Bone marrow (tissue), 2 donors: ENCODE data around the gene SRGN.
A peak's percentile ranks its signal among the peaks of the same experiment; 100 is the strongest.

Experiments used
- DNase-seq, 2 donors: peaks; one replicate each; lab custom pipeline; 2025; lab: John Stamatoyannopoulos, UW

Gene SRGN

GRCh38 chr10:69061305-69062161 is 26.4 kb upstream of the SRGN start:
- DNase-seq = peak in 1 of 2 donors; percentile 48

- DNase-seq = no peak
Observed at GRCh38 chr10:69062901-69063300, 25.0 kb upstream of the SRGN start.

- no peak for DNase-seq
Observed at GRCh38 chr10:69064762-69065328, 23.1 kb upstream of the SRGN start.

- DNase-seq = peak; percentile 53 to 89
Observed at GRCh38 chr10:69065406-69066361, 22.2 kb upstream of the SRGN start.

- DNase-seq = no peak
Observed at GRCh38 chr10:69067189-69067588, 20.7 kb upstream of the SRGN start.

- no peak for DNase-seq
Observed at GRCh38 chr10:69068549-69068948, 19.4 kb upstream of the SRGN start.

- DNase-seq = no peak
Observed at GRCh38 chr10:69069090-69070042, 18.5 kb upstream of the SRGN start.

DNA sequence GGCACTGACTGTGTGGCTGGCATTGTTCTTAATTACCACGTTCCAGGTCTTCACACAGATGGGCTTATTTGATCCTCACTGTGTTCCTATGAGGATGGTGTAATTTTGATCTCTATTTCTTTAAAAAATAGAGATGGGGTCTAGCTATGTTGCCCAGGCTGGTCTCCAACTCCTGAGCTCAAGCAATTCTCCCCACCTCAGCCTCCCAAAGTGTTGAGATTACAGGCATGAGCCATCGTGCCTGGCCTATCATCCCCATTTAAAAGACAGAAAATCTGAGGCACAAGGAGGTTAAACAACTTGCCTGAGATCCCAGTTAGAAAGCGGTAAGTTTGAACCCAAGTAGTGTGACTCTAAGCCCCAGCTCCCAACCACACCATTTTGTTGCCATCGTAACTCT is 17.0 kb upstream of the SRGN start:
- DNase-seq = no peak

- DNase-seq = no peak
Observed at GRCh38 chr10:69071610-69072009, 16.3 kb upstream of the SRGN start.

DNA sequence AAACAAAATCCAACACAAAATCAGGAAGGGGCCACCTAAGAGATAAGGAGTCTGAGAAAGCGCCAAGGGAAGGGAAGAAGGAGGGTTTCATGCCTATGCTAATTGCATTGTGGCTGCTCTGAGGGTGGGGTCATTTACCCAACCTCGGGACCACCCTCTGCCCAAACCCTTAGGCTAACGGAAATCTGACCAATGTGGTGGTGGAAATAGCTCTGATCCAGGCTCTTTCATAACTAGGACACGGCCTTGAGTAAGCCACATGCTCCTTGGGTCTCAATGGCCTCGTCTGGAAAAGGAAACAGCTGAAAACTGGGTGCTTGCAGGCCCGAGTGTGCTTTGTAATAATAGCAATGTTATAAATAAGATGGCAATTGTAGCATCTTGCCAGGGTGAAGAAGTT is 14.9 kb upstream of the SRGN start:
- DNase-seq = no peak

- DNase-seq = no peak
Observed at GRCh38 chr10:69073736-69074364, 14.1 kb upstream of the SRGN start.

GRCh38 chr10:69074532-69074931 is 13.4 kb upstream of the SRGN start:
- no peak for DNase-seq

GRCh38 chr10:69075431-69075830 is 12.5 kb upstream of the SRGN start:
- DNase-seq = no peak

- no peak for DNase-seq
Observed at GRCh38 chr10:69078311-69078710, 9.6 kb upstream of the SRGN start.

GRCh38 chr10:69080226-69080625 is 7.7 kb upstream of the SRGN start:
- DNase-seq = no peak

DNA sequence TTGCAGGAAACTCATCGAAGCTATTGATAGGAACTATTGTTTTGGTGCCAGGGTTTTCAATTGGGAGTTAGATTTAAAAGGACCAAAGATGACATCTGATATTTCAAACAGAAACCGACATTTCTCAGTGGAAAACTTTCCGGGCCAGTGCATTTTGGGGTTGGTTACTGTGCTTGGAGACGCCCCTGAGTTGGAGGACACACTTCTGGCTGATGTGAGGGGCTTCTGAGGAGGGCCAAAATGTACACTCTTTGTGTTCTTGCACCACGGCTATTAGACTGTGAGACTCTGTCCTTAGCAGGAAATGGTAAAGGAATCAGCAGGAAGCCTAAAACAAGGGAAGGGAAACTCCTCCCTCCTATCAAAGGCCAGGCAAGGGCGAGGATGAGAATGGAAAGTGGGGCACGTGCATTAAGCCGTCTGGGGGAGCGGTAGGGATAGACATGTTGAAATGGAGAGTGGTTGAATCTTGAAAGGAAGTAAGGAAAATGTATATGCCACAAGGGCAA is 1.8 kb upstream of the SRGN start:
- no peak for DNase-seq

GRCh38 chr10:69088471-69088769 is 517 bp downstream of the SRGN start:
- no peak for DNase-seq

GRCh38 chr10:69088801-69089501 is 1.0 kb downstream of the SRGN start:
- peak in 1 of 2 donors; percentile 76 for DNase-seq

- DNase-seq = no peak
Observed at GRCh38 chr10:69089638-69090599, 2.0 kb downstream of the SRGN start.
